Breast epithelium (tissue), 3 donors: ENCODE results near the gene CIB4.

Experiments
- POLR2A ChIP-seq: fragments of 450-650 bp; IDR thresholded peaks from one replicate; pipeline ENCODE4 v1.6.1; 2016; ENCODE audit warnings: antibody characterized with exemption, mild to moderate bottlenecking, moderate library complexity
- POLR2AphosphoS5 ChIP-seq, 3 donors: sonication (generic); formaldehyde crosslinking; IDR thresholded peaks; one replicate each; pipeline ENCODE4 v1.6.1; 2017; ENCODE audit warnings: antibody characterized with exemption in 3 of 3

DNA sequence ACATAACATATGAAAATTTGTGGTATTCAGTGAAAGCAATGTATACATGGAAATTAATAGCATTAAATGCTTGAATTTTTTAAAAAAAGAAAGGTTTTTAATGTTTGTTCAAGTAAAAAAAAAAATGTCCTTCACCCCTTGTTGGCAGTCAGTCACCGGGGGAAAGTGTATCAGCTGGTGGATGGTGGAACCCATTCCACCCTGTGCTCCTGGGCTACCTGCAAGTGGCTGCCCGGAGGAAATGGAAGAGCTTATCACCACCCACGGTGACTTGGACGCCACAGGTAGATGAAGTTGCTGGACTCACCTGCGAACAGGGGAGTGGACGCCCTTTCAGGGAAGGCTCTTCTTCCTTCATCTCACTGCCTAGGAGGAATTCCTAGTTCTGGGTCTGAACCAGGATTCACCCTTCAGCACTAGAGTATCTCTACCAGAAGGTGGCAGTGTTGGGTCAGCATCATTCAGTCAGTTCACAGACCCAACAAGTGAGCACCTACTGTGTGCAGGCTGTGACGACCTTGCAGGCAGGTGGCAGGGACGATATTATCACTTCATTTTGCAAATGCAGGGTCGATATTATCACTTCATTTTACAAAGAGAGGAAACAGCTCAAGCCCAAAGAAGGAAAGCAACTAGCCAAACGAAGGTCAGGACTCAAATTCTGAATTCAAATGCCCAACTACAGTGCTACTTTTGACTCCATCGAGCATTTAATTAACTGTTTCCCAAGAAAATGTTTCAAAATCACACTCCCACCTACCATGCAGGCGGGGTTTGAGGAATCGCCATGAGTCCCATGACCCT lies 35.8 kb downstream of the CIB4 start:
- no peak for TF ChIP-seq POLR2A
- no peak for TF ChIP-seq POLR2AphosphoS5 (IDR thresholded peaks at IDR 0.05)
